ENCODE measurements around the gene TECR.
A peak's percentile ranks its signal among the peaks of the same experiment; 100 is the strongest.
"Not testable (repeated sequence)": the region's sequence is repeated elsewhere in the genome, so short reads cannot be mapped to it uniquely, and the experiment has no call there.

The TECR gene

GRCh38 chr19:14529254-14530004, at the start of gene TECR:
Gene TECR, plus strand, starts transcription at chr19:14529594. Its CDS starts 103 bp downstream, at chr19:14529697.
- peak; percentile 99 for DNase-seq

DNA sequence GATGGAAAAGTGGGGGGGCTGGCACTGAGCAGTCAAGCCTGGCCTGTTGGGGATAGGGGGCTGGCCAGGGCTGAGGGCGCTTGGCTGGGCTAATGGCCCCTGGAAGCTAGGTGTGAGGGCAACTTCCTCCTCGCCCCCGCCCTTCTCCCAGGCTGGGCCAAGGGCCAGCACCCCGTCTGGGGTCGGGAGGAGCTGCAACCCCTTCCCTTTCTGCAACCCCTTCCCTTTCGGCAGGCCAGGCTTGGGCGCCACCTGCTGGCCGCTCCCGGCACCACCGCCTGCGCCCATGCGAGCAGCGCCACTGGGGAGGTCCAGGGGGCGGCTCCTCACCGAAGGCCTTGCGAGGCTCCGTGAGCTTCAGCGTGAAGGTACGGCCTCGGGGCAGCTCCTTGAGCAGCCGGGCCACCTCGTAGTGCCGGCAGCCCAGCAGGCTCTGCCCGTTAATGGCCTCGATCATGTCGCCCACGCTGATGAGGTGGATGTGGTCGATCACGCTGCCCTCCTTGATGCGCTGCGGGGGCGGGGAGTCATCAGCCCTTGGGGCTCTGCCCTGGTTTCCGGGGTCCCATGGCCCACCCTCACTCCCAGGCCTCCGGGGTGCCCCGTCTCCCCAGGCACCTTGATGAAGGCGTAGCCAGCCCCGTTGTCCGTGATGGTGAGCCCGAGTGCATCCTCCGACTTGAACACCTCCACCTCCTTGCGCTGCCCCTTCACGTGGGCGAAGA, 49.3 kb upstream of the TECR start:
- DNase-seq = no peak

DNA sequence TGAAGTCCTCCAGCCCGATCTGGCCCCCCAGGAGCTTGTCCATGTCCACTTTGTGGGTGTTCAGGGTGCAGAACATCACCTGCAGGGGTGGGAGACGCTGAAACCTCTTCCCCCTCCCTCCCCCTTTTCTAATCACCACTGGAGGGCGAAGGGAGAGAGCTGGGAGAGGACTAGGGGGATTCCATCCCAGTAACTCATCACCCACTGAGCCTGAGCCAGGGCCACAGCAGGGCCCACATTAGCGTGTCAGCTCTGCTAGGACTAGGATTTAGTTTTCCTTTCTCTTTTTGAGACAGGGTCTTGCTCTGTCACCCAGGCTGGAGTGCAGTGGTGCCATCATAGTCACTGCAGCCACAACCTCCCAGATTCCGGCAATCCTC, 48.7 kb upstream of the TECR start:
- DNase-seq = no peak

- DNase-seq = no peak
These were observed 47.0 kb upstream of the TECR start for GRCh38 chr19:14482172-14482941.

GRCh38 chr19:14487370-14488125, 41.8 kb upstream of the TECR start:
- DNase-seq = no peak

DNA sequence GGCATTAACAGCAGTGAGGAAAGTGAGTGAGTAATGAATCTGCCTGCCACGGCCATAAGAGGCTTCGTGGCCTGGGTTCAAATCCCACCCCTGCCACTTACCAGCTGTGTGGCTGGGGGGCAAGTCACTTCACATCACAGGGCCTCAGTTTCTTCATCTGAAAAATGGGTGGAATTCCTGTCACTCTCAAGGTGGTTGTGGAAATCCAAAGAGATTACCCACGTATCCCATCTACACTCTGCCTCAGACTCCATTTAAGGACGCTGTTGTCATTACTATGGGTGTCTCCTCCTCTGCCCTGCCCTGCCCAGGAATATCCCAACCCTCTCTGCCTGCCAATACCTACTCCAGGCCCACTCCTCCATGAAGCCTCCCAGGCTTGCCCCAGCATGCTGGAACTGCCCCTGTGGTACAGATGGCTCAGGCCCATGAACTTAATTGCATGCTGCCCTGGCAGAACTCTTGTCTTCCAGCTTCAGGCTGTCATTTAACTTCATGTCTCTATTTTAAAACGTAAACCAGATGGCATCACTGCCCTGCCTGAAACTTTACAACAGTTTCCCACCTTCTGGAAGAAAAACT, 36.5 kb upstream of the TECR start:
- no peak for DNase-seq

DNA sequence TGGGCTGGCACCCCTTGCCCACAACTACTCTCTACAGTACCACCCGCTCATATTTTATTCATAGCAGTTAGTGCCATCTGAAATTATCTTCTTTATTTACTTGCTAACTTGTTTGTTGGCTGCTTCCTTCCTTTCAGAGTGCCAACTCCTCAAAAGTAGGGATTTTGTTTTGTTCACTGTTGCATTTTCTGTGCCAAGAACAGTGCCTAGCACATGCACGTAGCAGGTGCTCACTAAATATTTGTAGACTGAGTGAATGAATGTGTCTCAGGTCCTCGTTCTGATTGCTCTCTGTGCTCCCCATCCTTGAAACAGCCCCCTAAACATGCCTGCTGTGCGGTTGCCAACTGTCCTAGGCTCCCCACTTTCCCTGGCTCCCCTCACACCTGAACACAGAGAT, 35.0 kb upstream of the TECR start:
- DNase-seq = no peak

- DNase-seq = no peak
These were observed 34.3 kb upstream of the TECR start for GRCh38 chr19:14494910-14495671.

DNA sequence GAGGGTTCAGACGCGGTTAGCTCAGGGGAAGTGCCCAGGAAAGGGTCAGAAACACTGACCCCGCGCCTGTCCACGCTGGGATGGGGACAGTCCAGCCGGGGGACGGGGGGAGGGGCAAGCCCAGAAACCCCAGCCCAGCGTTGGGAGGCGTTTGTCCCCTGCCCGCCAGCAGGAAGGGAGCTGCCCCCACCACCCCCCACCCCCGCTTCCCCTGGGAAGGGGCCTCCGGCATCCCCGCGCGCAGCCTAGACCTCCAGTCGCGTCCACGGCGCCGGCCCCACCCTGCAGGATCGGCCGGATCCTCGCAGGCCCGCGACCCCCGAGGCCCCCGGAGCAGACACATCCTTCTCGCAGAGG, 33.7 kb upstream of the TECR start:
- no peak for DNase-seq

DNA sequence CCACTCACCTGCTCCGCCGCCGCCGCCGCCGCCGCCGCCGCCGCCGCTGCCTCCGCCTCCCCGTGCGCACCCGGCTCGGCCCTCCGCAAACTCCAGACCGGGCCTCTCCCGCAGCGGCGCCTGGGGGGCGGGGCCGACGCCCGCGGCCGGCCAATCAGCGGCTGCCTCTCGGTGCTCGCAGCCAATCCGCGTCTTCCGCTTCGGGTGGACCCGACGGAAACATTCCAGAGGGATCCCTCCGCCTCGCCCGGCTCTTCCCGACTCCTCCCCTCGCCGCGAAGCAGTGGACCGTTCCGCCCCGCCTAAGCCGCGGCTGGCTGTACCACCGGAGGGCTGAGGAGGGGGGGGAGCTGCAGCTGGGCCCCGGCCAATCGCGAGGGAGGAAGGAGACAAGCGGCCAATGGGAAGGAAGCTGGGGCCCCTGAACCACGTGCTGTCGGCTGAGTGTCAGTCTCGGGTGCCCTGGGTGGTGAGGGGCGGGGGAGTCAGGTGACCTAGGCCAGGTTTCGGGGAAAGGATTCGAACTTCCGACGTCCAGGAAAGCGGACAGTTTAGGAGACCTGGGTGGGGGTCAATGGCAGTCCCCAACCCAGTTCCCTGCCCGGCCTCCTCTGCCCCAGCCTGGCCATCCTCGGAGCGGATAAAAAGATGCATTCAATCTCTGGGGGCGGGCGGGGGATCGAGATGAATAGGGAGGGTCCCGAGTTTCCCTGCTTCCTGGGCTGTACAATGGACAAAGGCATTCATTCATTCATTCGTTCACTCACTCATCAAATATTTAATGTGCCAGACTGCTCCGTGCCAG, 33.2 kb upstream of the TECR start, which contains the start of gene GIPC1:
TSS of gene GIPC1 (minus strand) at position 99 of the 805 bp plus-strand sequence. CDS start 13,151 bp downstream, outside the sequence.
- DNase-seq = peak; percentile 99

DNA sequence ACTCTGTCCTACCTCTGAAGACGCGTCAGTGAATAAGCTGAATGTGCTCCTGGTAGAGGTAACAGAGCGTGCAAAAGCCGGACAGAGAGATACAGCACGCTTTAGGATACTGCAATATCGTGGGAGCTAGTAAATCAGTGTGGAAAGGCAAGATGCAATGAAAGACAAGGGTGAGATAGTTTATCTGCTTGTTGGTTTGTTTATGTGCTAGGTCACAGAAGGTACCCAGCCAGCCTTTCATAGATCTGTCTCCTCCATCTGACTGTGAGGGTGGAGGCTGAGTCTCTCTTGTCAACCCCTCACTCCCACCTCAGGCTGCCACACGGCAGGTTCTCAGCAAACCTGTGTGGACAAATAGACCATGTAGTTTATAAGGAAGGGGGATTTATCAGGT, 32.6 kb upstream of the TECR start:
- DNase-seq = no peak

GRCh38 chr19:14497228-14497921, 32.0 kb upstream of the TECR start:
- DNase-seq = no peak

DNA sequence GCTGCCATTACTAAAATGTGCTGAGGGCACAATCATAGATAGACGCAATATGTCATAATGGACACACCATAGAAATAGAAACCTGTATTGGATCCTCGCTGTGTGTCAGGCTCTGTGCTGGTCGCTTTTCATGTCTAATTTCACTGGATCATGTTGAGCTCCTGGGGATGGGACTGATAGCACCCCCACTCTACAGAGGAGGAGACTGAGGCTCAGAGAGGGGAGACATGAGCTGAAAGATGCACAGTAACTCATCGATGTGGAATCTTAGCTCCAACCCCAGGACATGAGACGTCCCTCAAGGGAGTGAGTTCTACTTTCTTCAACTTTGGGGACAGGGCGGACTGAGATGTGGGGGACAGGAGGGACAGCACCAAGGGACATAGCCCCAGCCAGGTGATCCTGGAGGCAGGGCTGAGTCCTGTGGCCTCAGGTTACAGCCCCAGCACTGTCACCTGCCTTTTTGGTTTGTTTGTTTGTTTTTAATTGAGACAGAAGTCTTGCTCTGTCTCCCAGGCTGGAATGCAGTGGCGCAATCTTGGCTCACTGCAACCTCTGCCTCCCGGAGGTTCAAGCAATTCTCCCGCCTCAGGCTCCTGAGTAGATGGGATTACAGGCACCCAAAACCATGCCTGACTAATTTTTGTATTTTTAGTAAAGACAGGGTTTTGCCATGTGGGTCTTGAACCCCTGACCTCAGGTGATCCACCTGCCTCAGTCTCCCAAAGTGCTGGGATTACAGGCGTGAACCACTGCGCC, 26.9 kb upstream of the TECR start:
- no peak for DNase-seq

DNA sequence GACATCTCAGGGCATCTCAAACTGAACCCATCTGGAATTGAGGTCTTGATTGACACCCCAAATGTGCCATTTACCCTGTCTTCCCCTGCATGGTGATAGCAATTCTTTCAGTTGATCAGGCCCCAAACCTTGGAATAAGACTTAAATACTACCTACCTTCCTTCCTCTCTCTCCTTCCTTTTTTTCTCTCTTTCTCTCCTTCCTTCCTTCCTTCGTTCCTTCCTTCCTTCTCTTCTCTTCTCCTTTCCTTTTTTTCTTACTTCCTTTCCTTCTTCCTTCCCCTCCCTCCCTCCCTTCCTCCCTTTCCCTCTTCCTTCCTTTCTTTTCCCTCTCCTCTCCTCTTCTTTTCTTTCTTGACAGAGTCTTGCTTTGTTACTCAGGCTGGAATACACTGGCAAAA, 26.1 kb upstream of the TECR start:
- no peak for DNase-seq

DNA sequence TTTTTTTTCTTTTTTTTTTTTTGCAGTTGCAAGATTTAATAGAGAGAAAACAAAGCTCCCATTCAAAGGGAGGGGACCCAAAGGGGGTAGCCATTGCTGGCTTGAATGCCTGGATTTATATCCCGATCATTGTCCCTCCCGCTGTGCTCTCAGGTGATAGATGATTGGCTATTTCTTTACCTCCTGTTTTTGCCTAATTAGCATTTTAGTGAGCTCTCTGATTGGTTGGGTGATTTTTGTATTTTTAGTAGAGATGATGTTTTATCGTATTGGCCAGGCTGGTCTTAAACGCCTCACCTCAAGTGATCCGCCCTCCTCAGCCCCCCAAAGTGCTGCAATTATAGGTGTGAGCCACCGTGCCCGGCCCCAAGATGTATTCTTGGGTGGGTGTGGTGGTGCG, 24.8 kb upstream of the TECR start:
- not testable (repeated sequence) for DNase-seq

DNA sequence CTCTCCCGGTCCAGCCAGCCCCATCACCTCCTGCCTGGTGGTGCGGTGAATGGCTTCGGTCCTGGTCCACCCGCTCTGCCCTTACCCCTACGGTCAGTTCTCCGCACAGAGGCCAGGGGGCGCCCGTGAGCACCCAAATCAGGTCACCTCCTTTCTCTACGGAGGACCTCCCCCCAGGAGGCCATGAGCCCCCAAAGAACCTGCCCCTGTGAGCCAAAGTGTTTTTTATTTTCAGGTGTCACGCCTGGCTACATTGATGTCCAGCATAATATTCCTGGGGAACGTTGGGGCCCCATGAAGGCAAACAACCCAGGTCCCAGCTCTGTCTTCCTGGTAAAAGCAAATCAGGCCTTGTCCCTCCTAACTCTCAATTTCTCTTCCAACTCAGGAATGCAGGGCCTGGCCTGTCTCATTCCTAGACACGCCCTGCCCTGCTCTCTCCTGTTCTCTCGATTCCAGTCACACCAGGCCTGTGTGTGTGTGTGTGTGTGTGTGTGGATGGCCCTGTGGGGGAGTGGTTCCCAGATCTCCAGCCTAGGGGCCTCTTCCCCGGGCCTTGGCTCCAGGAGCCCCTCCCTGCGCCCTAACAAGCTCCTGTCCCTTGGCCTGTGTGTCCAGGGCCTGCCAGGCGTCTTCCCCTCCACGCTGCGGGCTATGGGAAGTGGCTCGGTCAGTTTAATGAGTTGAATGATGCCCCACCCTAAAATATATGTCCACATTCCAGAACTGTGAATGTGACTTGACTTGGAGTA, 23.7 kb upstream of the TECR start:
- peak; percentile 10 for DNase-seq

- DNase-seq = no peak
These were observed 21.5 kb upstream of the TECR start for GRCh38 chr19:14507704-14508542.

All from NCI-H2171 treated with DMSO at 0.1 percent for 48 hours (cell line).